GM19467 (cell line): ENCODE data around the gene PBXIP1.

ENCODE experiments used
- ATAC-seq: cut with Tn5 transposase; IDR thresholded peaks from one replicate; pipeline ENCODE4 v1.9.1; 2021; ENCODE audit warnings: mild to moderate bottlenecking, moderate library complexity; ENCODE audit not compliant: unreplicated experiment

The PBXIP1 gene

GRCh38 chr1:154958681-154959425 is 3.0 kb upstream of the PBXIP1 start:
- no peak for ATAC-seq

GRCh38 chr1:154958036-154958435 is 2.1 kb upstream of the PBXIP1 start:
- no peak for ATAC-seq

- no peak for ATAC-seq
These were observed 1.3 kb upstream of the PBXIP1 start for GRCh38 chr1:154957091-154957657.

GRCh38 chr1:154956544-154956941 is 644 bp upstream of the PBXIP1 start:
- no peak for ATAC-seq

GRCh38 chr1:154955039-154955717 is 721 bp downstream of the PBXIP1 start:
- peak; percentile 49 for ATAC-seq

- no peak for ATAC-seq
These were observed 1.4 kb downstream of the PBXIP1 start for GRCh38 chr1:154954541-154954940.

GRCh38 chr1:154953611-154954038 is 2.3 kb downstream of the PBXIP1 start:
- ATAC-seq, result no peak

- no peak for ATAC-seq
These were observed 3.2 kb downstream of the PBXIP1 start for GRCh38 chr1:154952664-154953063.

GRCh38 chr1:154951901-154952657 is 3.8 kb downstream of the PBXIP1 start:
- no peak for ATAC-seq

GRCh38 chr1:154948079-154948478 is 7.8 kb downstream of the PBXIP1 start:
- no peak for ATAC-seq

- no peak for ATAC-seq
These were observed 9.7 kb downstream of the PBXIP1 start for GRCh38 chr1:154945962-154946850.

GRCh38 chr1:154945160-154945961 is 10.5 kb downstream of the PBXIP1 start:
- no peak for ATAC-seq

- no peak for ATAC-seq
These were observed 11.3 kb downstream of the PBXIP1 start for GRCh38 chr1:154944401-154945159.

- no peak for ATAC-seq
These were observed 12.1 kb downstream of the PBXIP1 start for GRCh38 chr1:154943649-154944400.

GRCh38 chr1:154941333-154942013 is 14.4 kb downstream of the PBXIP1 start:
- no peak for ATAC-seq

GRCh38 chr1:154940651-154941194 is 15.2 kb downstream of the PBXIP1 start:
- ATAC-seq, result no peak

GRCh38 chr1:154940213-154940560 is 15.7 kb downstream of the PBXIP1 start:
- no peak for ATAC-seq
